Mucosa of descending colon (tissue), 3 donors: ENCODE measurements around the gene CCNB1IP1. TPM values are rescaled to one million over a fixed set of nuclear protein-coding genes. Genes with fewer than 3 reads are reported as not detected.
A peak's percentile ranks its signal among the peaks of the same experiment; 100 is the strongest.

ENCODE experiments used
- ATAC-seq: fragments of 200-7000 bp; cut with Tn5 transposase; one replicate; pipeline ENCODE4 v1.9.1; 2020; ENCODE audit warnings: mild to moderate bottlenecking, moderate library complexity
- DNase-seq, 3 donors: peaks; one replicate each; pipeline ENCODE4 v3.0.0-alpha.2; 2020
- H3K36me3 ChIP-seq: fragments of 200-600 bp; one replicate; pipeline ENCODE4 v1.8.0; 2021; ENCODE audit warnings: low read depth, mild to moderate bottlenecking
- H3K4me1 ChIP-seq: fragments of 200-600 bp; one replicate; pipeline ENCODE4 v1.8.0; 2021; ENCODE audit warnings: low read depth, mild to moderate bottlenecking
- H3K4me3 ChIP-seq: fragments of 200-600 bp; one replicate; pipeline ENCODE4 v1.8.0; 2021; ENCODE audit warnings: mild to moderate bottlenecking
- H3K9me3 ChIP-seq: fragments of 200-600 bp; one replicate; pipeline ENCODE4 v1.8.0; 2021; ENCODE audit warnings: mild to moderate bottlenecking
- intact Hi-C, 2 donors: fragments of 100-400 bp; cut with DNase I in 1 of 2; cut with micrococcal nuclease in 1 of 2; formaldehyde crosslinking; loops; one replicate each; pipeline versions ENCODE4 v1.11.0 to v1.11.1; 2022; cut with DNase I, micrococcal nuclease
- long read RNA-seq, 2 donors: library from polyadenylated mRNA; unstranded; transcript quantifications; one replicate each; pipeline ENCODE4 v2.0.0, GENCODE V29; 2019 to 2021
- total RNA-seq, 3 donors: library from RNA; stranded (reverse); fragmentation: NEBNext Ultra II Directional in 2 of 3; extraction: Animal tissue kit (Norgen Biotek cat#: 25700) in 2 of 3; gene quantifications; one replicate each; pipeline versions ENCODE4 v1.2.1 to v1.2.4, GENCODE V29; 2021 to 2023
- TF ChIP-seq, protein P1 (sequence below): fragments of 200-600 bp; IDR thresholded peaks from one replicate; pipeline ENCODE4 v1.8.0; 2022; ENCODE audit warnings: antibody characterized with exemption, mild to moderate bottlenecking
- donor health status: DM: no; HTN: no; CAD: no; lungs with moderate emphysema.
- donor health status: DM: no; HTN: no; CAD: no.
- donor health status: DM: no; HTN: yes; CAD: no.

The CCNB1IP1 gene, protein sequence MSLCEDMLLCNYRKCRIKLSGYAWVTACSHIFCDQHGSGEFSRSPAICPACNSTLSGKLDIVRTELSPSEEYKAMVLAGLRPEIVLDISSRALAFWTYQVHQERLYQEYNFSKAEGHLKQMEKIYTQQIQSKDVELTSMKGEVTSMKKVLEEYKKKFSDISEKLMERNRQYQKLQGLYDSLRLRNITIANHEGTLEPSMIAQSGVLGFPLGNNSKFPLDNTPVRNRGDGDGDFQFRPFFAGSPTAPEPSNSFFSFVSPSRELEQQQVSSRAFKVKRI
- total RNA-seq, result 10 to 100 TPM; 27.6 to 36.0 (median 28.0) TPM
- long read RNA-seq, donor 1, transcript CCNB1IP1-202 (7 exons, 1,479 nt), result major isoform, 5 of 13 reads
- long read RNA-seq, donor 1, partial matches to known transcripts, result 4 of 13 reads
- long read RNA-seq, donor 1, other reads (novel, unspliced or antisense), result 4 of 13 reads
- long read RNA-seq, donor 2, transcript CCNB1IP1-202 (7 exons, 1,479 nt), result major isoform, 8 of 11 reads
- long read RNA-seq, donor 2, partial matches to known transcripts, result 0 of 11 reads
- long read RNA-seq, donor 2, other reads (novel, unspliced or antisense), result 3 of 11 reads

DNA sequence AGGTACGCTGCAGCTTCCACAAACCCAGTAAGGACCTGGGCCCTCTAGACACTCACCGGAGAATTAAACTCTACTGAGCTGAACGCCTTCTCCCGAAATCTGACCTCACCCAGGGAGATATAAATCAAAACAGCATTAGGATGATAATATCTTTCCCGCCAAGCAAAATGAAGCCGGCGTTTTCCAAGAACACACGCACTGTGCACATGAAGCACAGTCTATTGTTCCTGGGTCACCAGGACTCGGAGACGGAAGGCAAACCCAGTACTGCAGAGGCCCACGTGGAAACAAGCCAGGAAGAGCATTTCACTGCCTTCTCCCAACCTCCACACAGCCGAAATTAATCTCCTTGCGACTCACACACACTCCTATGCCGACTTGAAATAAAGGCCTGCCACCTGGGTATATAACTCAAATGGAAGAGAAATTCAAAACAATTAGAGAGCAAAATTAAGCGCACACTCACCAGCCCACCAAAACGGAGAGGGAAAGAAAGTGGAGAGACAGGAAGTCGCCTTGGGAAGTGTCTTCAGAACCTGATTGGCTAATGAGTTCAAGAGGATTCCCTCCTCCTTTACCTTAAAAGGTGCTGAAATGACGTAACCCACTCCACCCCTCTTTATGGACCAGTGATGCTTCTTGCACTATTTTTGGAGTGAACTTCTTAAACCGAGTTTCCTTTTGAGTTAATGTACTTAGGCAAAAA, at the start of gene CCNB1IP1:
Gene CCNB1IP1 (minus strand): TSS at position 492 of the 706 bp plus-strand sequence. CDS start 16,756 bp downstream, outside the sequence.
- no peaks in the 10 kb centered on the region for H3K36me3 ChIP-seq
- H3K4me3 ChIP-seq, result peak within 1 kb of the TSS; percentile 30
- intact Hi-C loops, result loop anchor here in 1 of 2 donors (10.0 kb wide), 1 partner anchor 352 kb away; the partner anchor contains the start of genes ANG and RNASE4
- ATAC-seq (peak; percentile 99), DNase-seq (peak in 2 of 3 donors; percentile 40 to 78)
- no peaks in the 10 kb centered on the region for H3K9me3 ChIP-seq
- H3K4me1 ChIP-seq, result peaks cover 6% of the 10 kb centered on the region
- TF ChIP-seq, protein P1, sequence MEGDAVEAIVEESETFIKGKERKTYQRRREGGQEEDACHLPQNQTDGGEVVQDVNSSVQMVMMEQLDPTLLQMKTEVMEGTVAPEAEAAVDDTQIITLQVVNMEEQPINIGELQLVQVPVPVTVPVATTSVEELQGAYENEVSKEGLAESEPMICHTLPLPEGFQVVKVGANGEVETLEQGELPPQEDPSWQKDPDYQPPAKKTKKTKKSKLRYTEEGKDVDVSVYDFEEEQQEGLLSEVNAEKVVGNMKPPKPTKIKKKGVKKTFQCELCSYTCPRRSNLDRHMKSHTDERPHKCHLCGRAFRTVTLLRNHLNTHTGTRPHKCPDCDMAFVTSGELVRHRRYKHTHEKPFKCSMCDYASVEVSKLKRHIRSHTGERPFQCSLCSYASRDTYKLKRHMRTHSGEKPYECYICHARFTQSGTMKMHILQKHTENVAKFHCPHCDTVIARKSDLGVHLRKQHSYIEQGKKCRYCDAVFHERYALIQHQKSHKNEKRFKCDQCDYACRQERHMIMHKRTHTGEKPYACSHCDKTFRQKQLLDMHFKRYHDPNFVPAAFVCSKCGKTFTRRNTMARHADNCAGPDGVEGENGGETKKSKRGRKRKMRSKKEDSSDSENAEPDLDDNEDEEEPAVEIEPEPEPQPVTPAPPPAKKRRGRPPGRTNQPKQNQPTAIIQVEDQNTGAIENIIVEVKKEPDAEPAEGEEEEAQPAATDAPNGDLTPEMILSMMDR, result no peak

DNA sequence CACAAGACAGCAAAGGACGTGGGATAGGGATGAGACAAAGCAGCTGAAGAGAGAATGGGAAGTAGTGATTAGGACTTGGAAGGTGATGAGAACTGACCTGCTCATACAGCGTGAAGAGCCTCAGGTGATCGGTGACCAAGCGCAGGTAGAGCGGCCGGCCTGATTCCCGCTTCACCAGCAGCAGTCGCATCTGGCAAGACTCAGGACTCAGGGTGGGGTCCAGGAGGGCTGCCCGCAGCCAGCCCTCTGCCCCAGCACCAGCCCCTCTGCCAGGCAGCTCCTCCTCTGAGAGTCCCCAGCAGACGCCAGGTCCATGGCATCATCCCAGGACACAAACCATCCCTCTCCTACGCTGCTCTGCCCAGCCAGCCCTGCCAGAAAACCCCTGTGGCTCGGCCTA, 49.4 kb upstream of the CCNB1IP1 start:
- no peak overlapping the region for H3K4me3 ChIP-seq
- DNase-seq, result no peak
- TF ChIP-seq, protein P1, result no peak
- no peaks in the 10 kb centered on the region for H3K9me3 ChIP-seq
- no peak for ATAC-seq
- intact Hi-C loops, result no loop called here
- H3K4me1 ChIP-seq, result no peaks in the 10 kb centered on the region
- peaks cover 42% of the 10 kb centered on the region for H3K36me3 ChIP-seq

DNA sequence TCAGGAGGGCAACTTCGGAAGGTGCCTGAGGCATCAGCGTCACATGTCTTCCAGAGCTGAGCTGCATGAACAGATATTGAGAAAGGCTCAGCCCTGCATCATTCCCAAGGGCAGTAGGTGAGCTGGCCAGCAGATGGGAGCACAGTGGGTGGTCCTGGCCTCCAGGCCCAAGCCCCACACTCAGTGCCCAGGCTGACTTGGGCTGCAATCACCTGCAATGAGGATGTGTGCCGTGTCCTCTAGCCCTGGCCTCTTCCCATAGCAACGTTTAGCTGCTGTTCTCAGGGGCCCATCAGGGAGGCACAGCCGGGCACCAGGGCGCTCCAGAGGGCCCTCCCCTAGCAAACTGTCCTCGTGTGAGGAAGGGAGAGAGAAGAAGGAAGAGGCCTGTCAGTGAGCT, 48.3 kb upstream of the CCNB1IP1 start:
- Histone ChIP-seq H3K4me3 (no peak overlapping the region), H3K4me1 (peaks cover 4% of the 10 kb centered on the region), H3K36me3 (peaks cover 37% of the 10 kb centered on the region), H3K9me3 (no peaks in the 10 kb centered on the region)
- DNase-seq (no peak), ATAC-seq (no peak)
- intact Hi-C loops, result no loop called here
- TF ChIP-seq, protein P1, result no peak

DNA sequence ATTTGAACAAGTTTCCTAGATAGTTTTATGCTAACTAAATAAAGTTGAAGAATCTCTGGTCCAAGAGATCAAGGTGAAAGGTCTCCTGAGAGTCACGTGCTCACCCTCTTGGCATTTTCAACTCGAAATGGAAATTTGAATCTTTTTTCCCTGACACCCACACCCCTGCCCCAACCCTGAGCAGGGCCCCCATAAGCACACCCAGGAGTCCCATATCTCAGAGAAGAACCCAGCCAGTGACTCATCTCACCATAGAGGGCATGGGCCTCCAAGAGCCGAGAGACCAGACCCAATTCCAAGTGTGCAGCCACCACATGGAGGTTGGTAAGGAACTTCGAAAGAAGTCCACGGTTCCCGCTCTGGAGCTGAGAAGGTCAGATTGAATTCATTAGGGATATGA, 47.6 kb upstream of the CCNB1IP1 start:
- no peak for DNase-seq
- TF ChIP-seq, protein P1, result no peak
- intact Hi-C loops, result no loop called here
- Histone ChIP-seq H3K9me3 (no peaks in the 10 kb centered on the region), H3K4me3 (no peak overlapping the region), H3K4me1 (peaks cover 4% of the 10 kb centered on the region), H3K36me3 (peaks cover 33% of the 10 kb centered on the region)
- ATAC-seq, result no peak

DNA sequence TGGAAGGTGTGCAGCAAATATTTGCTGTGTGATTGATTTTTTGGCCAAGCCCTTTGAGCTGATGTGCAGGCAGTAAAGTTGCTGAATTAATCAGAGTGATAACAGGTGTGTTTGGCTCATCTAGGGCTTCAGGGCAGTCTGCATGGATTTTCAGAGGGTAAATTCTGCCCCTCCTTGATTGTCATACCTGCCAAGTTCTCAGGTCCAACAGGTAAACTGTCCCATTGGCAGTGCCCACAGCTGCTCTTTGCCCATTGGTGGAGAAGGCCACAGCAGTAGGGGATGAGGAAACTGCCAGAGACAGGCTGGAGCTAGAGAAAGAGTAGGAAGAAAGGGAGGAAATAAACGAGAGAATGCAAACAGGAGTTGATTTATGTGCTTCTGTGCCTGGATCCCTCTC, 46.7 kb upstream of the CCNB1IP1 start:
- intact Hi-C loops, result no loop called here
- DNase-seq (no peak), ATAC-seq (no peak)
- Histone ChIP-seq H3K9me3 (no peaks in the 10 kb centered on the region), H3K4me1 (peaks cover 4% of the 10 kb centered on the region), H3K4me3 (no peak overlapping the region), H3K36me3 (peaks cover 33% of the 10 kb centered on the region)
- TF ChIP-seq, protein P1, result no peak
